GM12892 (cell line): ENCODE measurements around the gene CUL3.

Source experiments
- DNase-seq: peaks from one replicate; pipeline ENCODE4 v3.0.0; 2011; ENCODE audit not compliant: insufficient read length
- FAIRE-seq: peaks from 2 replicates; lab custom pipeline; 2011; peaks lifted over from hg19 to GRCh38; lab: Jason Lieb, UNC
- POLR2A ChIP-seq: IDR thresholded peaks from 2 replicates; pipeline ENCODE4 v1.6.1; 2011; ENCODE audit warnings: low read depth, low read length, control low read depth
- POLR2AphosphoS5 ChIP-seq: IDR thresholded peaks from 2 replicates; pipeline ENCODE4 v1.6.1; 2011; ENCODE audit warnings: low read depth, low read length, control low read depth
- TAF1 ChIP-seq: IDR thresholded peaks from 2 replicates; pipeline ENCODE4 v1.6.1; 2011; ENCODE audit warnings: low read depth, mild to moderate bottlenecking, control low read depth, low read length, borderline replicate concordance

CUL3 gene

GRCh38 chr2:224444021-224444420 is 141.1 kb downstream of the CUL3 start:
- FAIRE-seq (no peak), DNase-seq (no peak)
- TF ChIP-seq TAF1 (no peak), POLR2A (no peak), POLR2AphosphoS5 (no peak)

- peak; percentile 9 for DNase-seq
- FAIRE-seq, result peak; percentile 38
- TF ChIP-seq TAF1, result no peak
Measured at GRCh38 chr2:224442071-224442967, 142.8 kb downstream of the CUL3 start.

GRCh38 chr2:224440988-224441387 is 144.2 kb downstream of the CUL3 start:
- TF ChIP-seq POLR2A (no peak), POLR2AphosphoS5 (no peak), TAF1 (no peak)
- FAIRE-seq (no peak), DNase-seq (no peak)

- TF ChIP-seq POLR2A (no peak), TAF1 (no peak)
- DNase-seq (no peak), FAIRE-seq (no peak)
Measured at GRCh38 chr2:224438726-224439125, 146.4 kb downstream of the CUL3 start.

GRCh38 chr2:224436634-224437033 is 148.5 kb downstream of the CUL3 start:
- no peak for FAIRE-seq
- TF ChIP-seq TAF1, result no peak
- no peak for TF ChIP-seq POLR2A
- TF ChIP-seq POLR2AphosphoS5, result no peak
- DNase-seq, result no peak

GRCh38 chr2:224434618-224435017 is 150.5 kb downstream of the CUL3 start:
- FAIRE-seq (no peak), DNase-seq (no peak)
- TF ChIP-seq TAF1 (no peak), POLR2A (no peak), POLR2AphosphoS5 (no peak)

GRCh38 chr2:224433442-224433841 is 151.7 kb downstream of the CUL3 start:
- no peak for FAIRE-seq
- no peak for DNase-seq
- TF ChIP-seq POLR2A, result no peak
- no peak for TF ChIP-seq TAF1
- no peak for TF ChIP-seq POLR2AphosphoS5

GRCh38 chr2:224432003-224432579 is 153.1 kb downstream of the CUL3 start:
- FAIRE-seq (no peak), DNase-seq (no peak)
- TF ChIP-seq POLR2A, result no peak
- TF ChIP-seq TAF1, result no peak
- TF ChIP-seq POLR2AphosphoS5, result no peak

GRCh38 chr2:224429441-224429810 is 155.7 kb downstream of the CUL3 start:
- TF ChIP-seq POLR2AphosphoS5 (no peak), POLR2A (no peak), TAF1 (no peak)
- DNase-seq (no peak), FAIRE-seq (no peak)

- DNase-seq (no peak), FAIRE-seq (no peak)
- TF ChIP-seq POLR2AphosphoS5 (no peak), TAF1 (no peak), POLR2A (no peak)
Measured at GRCh38 chr2:224428787-224429440, 156.2 kb downstream of the CUL3 start.

GRCh38 chr2:224427471-224427870 is 157.7 kb downstream of the CUL3 start:
- FAIRE-seq (no peak), DNase-seq (no peak)
- TF ChIP-seq POLR2A (no peak), TAF1 (no peak), POLR2AphosphoS5 (no peak)
